ENCODE measurements around the gene TTC19. TPM values are rescaled to one million over a fixed set of nuclear protein-coding genes. Genes with fewer than 3 reads are reported as not detected.

The TTC19 gene
- total RNA-seq, 4 donors from 2014 or later: 56.9 to 81.2 (median 63.3) TPM

DNA sequence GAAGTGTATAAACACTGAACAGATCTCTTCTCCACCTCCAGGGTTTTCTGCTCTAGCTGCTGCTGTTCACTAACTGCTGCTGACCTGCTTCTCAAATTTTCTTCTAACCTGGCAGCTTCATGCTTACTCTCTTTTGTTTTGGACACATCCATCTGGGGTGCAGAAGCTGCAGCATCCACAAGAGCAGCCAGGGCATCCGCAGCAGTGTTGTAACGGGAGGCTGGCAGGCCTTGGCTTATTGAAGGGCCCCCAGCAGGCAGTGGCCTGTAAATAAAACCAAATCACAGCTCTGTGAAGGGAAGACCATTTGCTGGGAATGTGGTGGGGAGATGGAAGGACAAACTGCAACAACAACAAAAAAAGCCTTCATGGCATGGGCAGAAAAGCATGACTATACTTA, 62.0 kb downstream of the TTC19 start:
- 85 to 89% methylated on average over 2 of the region's 2 CpGs for WGBS, 2 donors
- intact Hi-C loops (cut with DNase I; ENCODE audit: low total_unique reads): no loop called here
- no peak overlapping the region for H3K4me3 ChIP-seq (ENCODE audit: low read depth, poor library complexity, severe bottlenecking)
- DNase-seq (ENCODE audit: low spot score in 2 of 2): no peak
- TF ChIP-seq POLR2A (IDR thresholded peaks at IDR 0.05): no peak
- TF ChIP-seq, protein P1, sequence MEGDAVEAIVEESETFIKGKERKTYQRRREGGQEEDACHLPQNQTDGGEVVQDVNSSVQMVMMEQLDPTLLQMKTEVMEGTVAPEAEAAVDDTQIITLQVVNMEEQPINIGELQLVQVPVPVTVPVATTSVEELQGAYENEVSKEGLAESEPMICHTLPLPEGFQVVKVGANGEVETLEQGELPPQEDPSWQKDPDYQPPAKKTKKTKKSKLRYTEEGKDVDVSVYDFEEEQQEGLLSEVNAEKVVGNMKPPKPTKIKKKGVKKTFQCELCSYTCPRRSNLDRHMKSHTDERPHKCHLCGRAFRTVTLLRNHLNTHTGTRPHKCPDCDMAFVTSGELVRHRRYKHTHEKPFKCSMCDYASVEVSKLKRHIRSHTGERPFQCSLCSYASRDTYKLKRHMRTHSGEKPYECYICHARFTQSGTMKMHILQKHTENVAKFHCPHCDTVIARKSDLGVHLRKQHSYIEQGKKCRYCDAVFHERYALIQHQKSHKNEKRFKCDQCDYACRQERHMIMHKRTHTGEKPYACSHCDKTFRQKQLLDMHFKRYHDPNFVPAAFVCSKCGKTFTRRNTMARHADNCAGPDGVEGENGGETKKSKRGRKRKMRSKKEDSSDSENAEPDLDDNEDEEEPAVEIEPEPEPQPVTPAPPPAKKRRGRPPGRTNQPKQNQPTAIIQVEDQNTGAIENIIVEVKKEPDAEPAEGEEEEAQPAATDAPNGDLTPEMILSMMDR (IDR thresholded peaks at IDR 0.05): no peak

DNA sequence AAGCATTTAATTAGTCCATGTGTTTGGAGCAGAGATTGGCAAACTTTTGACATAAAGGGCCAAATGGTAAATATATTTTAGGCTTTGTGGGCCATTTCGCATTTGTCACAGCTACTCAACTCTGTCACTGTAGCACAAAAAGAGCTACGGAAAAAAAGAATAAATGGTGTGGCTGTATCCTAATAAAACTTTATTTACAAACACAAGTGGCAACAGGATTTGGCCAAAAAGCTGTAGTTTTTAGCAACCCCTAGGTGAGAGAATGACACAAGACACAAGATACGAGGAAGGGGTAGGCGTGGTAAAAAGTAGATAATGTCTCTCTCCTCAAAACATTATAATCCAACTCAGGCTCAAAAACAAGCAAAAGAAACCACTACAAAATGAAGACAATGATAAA, 66.5 kb downstream of the TTC19 start:
- TF ChIP-seq, protein P1 (IDR thresholded peaks at IDR 0.05): no peak
- no peak for TF ChIP-seq POLR2A (IDR thresholded peaks at IDR 0.05)
- no peak for DNase-seq (ENCODE audit: low spot score in 2 of 2)
- intact Hi-C loops (cut with DNase I; ENCODE audit: low total_unique reads): no loop called here
- 93 to 97% methylated on average over 4 of the region's 4 CpGs for WGBS, 2 donors
- no peak overlapping the region for H3K4me3 ChIP-seq (ENCODE audit: low read depth, poor library complexity, severe bottlenecking)

DNA sequence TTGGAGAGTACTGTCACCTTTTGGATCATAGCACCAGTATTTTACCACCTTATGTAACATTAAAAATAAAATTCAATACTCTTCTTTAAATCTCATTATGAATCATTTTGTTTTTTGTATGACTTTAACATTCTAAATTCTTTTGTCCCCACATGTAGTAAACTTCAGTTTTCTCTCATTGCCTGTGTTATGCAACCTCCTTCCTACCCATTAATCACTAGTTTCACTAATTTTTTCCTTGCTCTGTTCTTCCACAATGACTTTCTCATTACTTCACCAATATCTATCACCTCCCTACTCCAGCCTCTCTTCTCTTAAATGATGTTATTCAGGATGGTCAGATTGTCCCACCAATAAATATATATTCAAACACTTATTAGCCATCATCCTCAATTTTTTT, 68.7 kb downstream of the TTC19 start:
- no peak overlapping the region for H3K4me3 ChIP-seq (ENCODE audit: low read depth, poor library complexity, severe bottlenecking)
- DNase-seq (ENCODE audit: low spot score in 2 of 2): no peak
- intact Hi-C loops (cut with DNase I; ENCODE audit: low total_unique reads): no loop called here
- TF ChIP-seq POLR2A (IDR thresholded peaks at IDR 0.05): no peak
- TF ChIP-seq, protein P1 (IDR thresholded peaks at IDR 0.05): no peak

DNA sequence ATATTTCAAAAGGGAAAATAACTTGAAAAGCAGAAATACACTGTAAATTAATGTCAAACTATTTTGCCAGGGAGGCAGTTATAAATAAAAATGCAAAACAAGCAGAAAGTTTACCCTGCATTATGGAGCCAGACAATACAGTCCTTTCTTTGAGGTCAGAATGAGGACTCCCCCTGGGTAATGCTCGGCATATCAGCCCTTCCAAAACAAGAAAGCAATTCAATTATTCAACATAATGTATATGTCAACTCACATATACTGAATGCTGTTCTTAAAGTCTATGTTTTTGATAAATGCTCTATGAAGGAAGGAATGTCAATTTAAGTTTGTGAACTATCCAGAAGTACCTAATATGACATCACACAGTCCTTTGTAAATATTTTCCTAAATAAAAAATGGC, 72.4 kb downstream of the TTC19 start:
- intact Hi-C loops (cut with DNase I; ENCODE audit: low total_unique reads): no loop called here
- WGBS, 2 donors: 72 to 76% methylated on average over 1 of the region's 1 CpG
- TF ChIP-seq, protein P1 (IDR thresholded peaks at IDR 0.05): no peak
- no peak for TF ChIP-seq POLR2A (IDR thresholded peaks at IDR 0.05)
- no peak overlapping the region for H3K4me3 ChIP-seq (ENCODE audit: low read depth, poor library complexity, severe bottlenecking)
- DNase-seq (ENCODE audit: low spot score in 2 of 2): no peak

DNA sequence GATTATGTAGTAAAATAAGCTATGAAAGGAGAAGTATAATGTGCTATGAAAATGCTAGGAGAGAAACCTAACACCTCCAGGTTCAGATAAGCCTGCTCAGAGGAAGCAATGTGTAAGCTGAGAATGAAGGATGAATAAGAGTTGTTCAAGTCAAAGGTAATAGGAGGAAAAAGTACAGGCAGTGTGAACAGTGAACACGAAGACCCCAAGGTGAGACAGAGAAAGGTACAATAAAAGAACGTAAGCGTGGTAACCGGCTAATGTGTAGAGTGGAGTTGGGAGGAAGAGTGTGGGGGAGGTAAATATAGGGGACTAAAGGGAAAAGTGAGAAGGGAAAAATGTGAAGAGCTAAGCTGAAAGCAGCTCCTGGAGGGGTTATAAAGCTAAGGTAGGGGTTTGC, 74.2 kb downstream of the TTC19 start:
- 93 to 98% methylated on average over 4 of the region's 4 CpGs for WGBS, 2 donors
- no peak for TF ChIP-seq POLR2A (IDR thresholded peaks at IDR 0.05)
- TF ChIP-seq, protein P1 (IDR thresholded peaks at IDR 0.05): no peak
- DNase-seq (ENCODE audit: low spot score in 2 of 2): no peak
- no peak overlapping the region for H3K4me3 ChIP-seq (ENCODE audit: low read depth, poor library complexity, severe bottlenecking)
- intact Hi-C loops (cut with DNase I; ENCODE audit: low total_unique reads): no loop called here

DNA sequence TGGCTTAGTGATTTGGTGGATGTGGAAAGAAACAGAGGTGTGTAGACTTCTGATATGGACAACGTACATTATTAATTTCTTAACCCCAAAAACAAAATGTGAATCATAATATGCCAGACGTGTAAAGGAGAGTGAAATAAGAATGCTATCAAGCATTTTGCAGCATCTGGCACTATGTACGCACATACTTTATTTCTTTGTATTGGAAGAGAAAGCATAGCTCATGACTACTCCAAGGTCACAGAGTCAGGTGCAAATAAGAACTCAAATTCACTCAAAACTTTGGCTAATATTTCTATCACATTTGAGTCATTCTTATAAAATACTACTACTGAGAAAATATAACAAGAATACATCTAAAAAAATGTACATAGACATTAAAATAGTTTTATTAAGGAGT, 74.8 kb downstream of the TTC19 start:
- WGBS, 2 donors: 94 to 95% methylated on average over 3 of the region's 3 CpGs
- H3K4me3 ChIP-seq (ENCODE audit: low read depth, poor library complexity, severe bottlenecking): no peak overlapping the region
- intact Hi-C loops (cut with DNase I; ENCODE audit: low total_unique reads): no loop called here
- no peak for DNase-seq (ENCODE audit: low spot score in 2 of 2)
- TF ChIP-seq, protein P1 (IDR thresholded peaks at IDR 0.05): no peak
- no peak for TF ChIP-seq POLR2A (IDR thresholded peaks at IDR 0.05)
